ENCODE data around the gene GYG1.

GYG1 gene

GRCh38 chr3:149018247-149018646 lies 26.9 kb downstream of the GYG1 start:
- DNase-seq (ENCODE audit: low spot score), result no peak

- DNase-seq (ENCODE audit: low spot score), result no peak
Observed at GRCh38 chr3:149019580-149019979, 28.2 kb downstream of the GYG1 start.

DNA sequence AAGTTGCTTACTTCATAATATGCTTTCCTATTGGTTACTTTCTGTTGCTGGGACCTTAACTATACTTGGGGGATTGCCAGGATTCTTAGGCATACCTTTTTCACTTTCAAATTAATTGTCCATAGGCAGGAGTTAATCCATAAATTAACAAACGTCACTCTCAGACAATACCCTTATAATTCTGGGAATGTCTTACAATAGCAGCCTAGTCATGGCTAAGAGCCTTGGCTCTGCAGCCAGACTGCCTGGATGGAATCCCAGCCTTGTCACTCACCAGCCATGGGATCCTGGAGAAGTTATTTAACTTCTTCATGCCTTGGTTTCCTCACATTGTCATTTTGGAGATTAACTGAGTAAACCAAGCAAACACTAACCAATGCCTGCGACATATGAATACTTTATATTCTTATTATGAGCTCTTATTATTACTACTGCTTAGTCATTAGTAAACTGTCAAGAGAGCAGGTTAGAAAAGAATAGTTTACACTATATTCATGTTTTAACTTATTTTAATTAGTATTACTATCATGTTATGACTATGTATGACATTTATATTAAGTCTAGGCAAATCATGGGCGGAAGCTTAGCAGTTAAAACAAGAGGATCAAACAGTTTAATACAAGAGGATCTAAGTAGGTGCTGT lies 29.0 kb downstream of the GYG1 start:
- peak; percentile 49 for DNase-seq (ENCODE audit: low spot score)

DNA sequence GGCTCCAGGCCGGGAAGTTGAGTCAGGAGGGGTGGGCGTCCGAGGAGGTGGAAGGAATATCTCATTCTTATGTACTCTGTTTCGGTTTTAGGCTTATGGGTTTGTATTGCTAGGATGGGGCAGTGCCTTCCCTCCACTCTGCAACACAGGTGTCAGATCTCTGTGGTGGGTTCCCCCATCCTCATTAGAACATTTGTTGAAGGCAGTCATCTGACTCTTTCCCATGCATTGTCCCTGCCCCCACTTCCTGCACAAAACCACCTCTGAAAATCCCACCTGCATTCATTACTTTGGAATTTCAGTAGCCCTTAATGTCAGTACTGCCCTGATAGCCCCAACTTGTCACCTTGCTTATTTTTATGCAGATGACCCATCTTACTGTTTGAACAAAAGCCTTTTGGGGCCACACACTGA lies 29.5 kb downstream of the GYG1 start:
- no peak for DNase-seq (ENCODE audit: low spot score)

DNA sequence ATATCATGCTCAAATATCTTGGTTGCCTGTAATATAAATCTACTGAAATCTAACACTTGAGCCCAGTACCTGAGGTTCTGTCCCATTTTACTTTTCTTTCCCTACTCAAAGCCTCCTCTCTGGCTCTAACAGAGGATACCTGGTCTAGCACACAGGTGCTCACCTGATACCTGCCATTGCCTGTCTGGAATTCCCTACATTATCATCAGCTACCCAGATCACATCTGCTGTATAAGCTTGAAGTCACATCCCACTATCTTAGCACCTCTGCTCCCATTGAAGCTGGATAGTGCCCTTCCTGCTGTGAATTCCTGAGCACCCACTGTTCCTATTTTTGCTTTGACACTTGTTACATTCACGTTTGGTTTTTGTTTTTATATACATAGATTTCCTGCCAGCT lies 30.5 kb downstream of the GYG1 start:
- DNase-seq (ENCODE audit: low spot score), result no peak

GRCh38 chr3:149023951-149024350 lies 32.6 kb downstream of the GYG1 start:
- no peak for DNase-seq (ENCODE audit: low spot score)

- DNase-seq (ENCODE audit: low spot score), result no peak
Observed at GRCh38 chr3:149026718-149027117, 35.4 kb downstream of the GYG1 start.

DNA sequence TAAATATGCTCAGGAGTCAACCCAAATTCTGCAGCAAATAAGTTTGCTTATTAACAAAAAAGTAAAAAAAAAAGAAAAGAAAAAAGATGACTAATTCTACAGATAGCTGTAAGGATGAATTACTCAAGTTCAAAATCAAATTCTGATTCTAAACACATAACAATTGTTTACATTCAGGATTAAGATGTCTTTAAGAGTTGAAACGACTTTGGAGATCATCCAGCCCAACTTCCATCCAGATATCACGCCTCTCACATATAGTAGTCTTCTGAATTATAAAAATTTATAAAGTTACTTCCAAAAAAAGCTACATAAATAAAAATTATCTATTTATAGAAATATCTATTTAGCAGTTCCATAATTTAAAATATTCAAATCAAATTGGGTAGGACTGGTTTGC lies 39.8 kb downstream of the GYG1 start:
- no peak for DNase-seq (ENCODE audit: low spot score)

- no peak for DNase-seq (ENCODE audit: low spot score)
Observed at GRCh38 chr3:149037684-149038083, 46.3 kb downstream of the GYG1 start.

- DNase-seq (ENCODE audit: low spot score), result no peak
Observed at GRCh38 chr3:149038322-149038721, 47.0 kb downstream of the GYG1 start.

- DNase-seq (ENCODE audit: low spot score), result no peak
Observed at GRCh38 chr3:149042789-149043386, 51.5 kb downstream of the GYG1 start.

DNA sequence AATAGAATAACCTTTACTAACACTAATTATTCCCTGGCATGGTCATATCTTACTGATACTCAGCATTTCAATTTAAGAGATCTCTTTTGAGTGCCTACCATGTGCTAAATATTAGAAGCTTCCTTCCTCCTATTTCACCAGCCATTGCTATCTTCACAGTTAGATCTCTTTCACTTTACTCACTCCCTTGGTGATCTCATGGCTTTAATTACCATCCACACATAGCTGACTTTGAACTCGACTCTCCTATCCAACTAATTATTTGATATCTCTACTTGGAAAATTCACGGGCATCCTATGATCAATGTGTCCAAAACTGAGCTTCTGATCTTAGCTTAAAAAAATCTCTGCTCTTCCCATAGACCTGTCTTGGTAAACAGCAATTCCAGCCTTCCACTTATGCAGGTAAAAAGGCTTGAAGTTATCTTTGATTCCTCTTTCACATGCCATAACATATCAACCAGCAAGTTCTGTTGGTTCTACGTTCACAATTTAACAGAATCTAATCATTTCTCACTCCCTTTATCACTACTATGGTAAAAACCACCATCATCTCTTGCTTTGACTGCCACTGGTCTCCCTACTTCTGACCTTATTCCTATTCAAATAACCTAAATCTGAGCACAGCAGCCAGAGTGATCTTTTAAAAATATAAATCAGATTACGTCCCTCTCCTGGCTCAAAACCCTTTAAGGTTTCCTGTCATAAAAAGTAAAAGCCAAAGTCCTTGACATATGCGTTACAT lies 53.2 kb downstream of the GYG1 start:
- no peak for DNase-seq (ENCODE audit: low spot score)

- DNase-seq (ENCODE audit: low spot score), result no peak
Observed at GRCh38 chr3:149055575-149055974, 64.2 kb downstream of the GYG1 start.

DNA sequence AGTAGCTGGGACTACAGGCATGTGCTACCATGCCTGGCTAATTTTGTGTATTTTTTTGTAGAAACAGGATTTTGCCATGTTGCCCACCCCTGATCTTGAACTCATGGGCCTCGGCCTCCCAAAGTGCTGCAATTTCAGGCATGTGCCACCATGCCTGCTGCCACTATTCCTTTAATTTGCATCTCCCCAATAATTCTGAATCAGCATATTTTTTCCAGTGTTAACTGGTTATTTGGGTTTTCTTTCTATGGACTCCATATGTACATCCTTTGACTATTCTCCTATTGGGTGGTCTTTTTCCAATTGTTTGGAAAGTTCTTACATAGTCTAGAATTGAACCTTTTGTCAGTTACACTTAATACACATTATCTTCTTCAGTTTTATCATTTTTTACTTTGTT lies 66.9 kb downstream of the GYG1 start:
- no peak for DNase-seq (ENCODE audit: low spot score)

DNA sequence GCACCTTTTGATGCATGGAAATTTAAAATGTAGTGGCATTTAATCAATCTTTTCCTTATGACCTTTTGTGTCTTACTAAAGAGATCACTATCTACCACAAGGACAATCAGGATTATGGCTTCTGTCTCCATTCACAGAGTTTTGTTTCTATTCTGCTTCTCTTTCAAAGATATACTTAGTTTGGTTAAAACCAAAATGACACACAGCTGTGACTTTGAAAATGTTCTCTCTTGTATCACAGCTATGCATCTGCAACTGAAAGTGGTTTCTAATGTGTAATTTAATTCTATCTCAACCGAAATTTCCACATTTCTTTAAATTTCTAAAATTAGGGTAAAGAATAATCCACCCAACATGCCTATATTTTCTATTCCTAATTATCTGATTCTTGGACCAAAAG lies 67.3 kb downstream of the GYG1 start:
- DNase-seq (ENCODE audit: low spot score), result no peak

- no peak for DNase-seq (ENCODE audit: low spot score)
Observed at GRCh38 chr3:149061776-149062175, 70.4 kb downstream of the GYG1 start.

GRCh38 chr3:149067883-149068282 lies 76.5 kb downstream of the GYG1 start:
- no peak for DNase-seq (ENCODE audit: low spot score)
